ENCODE measurements around the gene TMEM119.

The TMEM119 gene

GRCh38 chr12:108611884-108612415, 14.1 kb upstream of the TMEM119 start:
- H3K9me3 ChIP-seq, result no peaks in the 10 kb centered on the region
- intact Hi-C loops (cut with DNase I; ENCODE audit: low total_unique reads), result loop anchor here (10.0 kb wide), 1 partner anchor 343 kb away; no protein-coding TSS in a partner anchor
- no peak for DNase-seq
- no peak overlapping the region for H3K4me3 ChIP-seq
- H3K27me3 ChIP-seq, result no peaks in the 10 kb centered on the region
- no peaks in the 10 kb centered on the region for H3K36me3 ChIP-seq
- H3K27ac ChIP-seq, result no peak overlapping the region
- peak; percentile 21 to 25 for TF ChIP-seq CTCF (IDR thresholded peaks at IDR 0.05)
- peaks cover 0 to 9% (median 7%) of the 10 kb centered on the region in 4 donors for H3K4me1 ChIP-seq

GRCh38 chr12:108610856-108611605, 13.1 kb upstream of the TMEM119 start:
- Histone ChIP-seq H3K36me3 (no peaks in the 10 kb centered on the region), H3K9me3 (no peaks in the 10 kb centered on the region), H3K27ac (no peak overlapping the region), H3K27me3 (no peaks in the 10 kb centered on the region), H3K4me3 (no peak overlapping the region), H3K4me1 (peaks cover 0 to 9% (median 7%) of the 10 kb centered on the region in 4 donors)
- no peak for DNase-seq
- no peak for TF ChIP-seq CTCF (IDR thresholded peaks at IDR 0.05)
- intact Hi-C loops (cut with DNase I; ENCODE audit: low total_unique reads), result loop anchor here (10.0 kb wide), 1 partner anchor 344 kb away; no protein-coding TSS in a partner anchor

GRCh38 chr12:108610336-108610815, 12.5 kb upstream of the TMEM119 start:
- no peak overlapping the region for H3K4me3 ChIP-seq
- no peaks in the 10 kb centered on the region for H3K27me3 ChIP-seq
- TF ChIP-seq CTCF (IDR thresholded peaks at IDR 0.05), result no peak
- H3K4me1 ChIP-seq, result peaks cover 0 to 9% (median 7%) of the 10 kb centered on the region in 4 donors
- no peak for DNase-seq
- no peaks in the 10 kb centered on the region for H3K36me3 ChIP-seq
- H3K9me3 ChIP-seq, result no peaks in the 10 kb centered on the region
- H3K27ac ChIP-seq, result no peak overlapping the region
- intact Hi-C loops (cut with DNase I; ENCODE audit: low total_unique reads), result loop anchor here (10.0 kb wide), 1 partner anchor 344 kb away; no protein-coding TSS in a partner anchor

- H3K27me3 ChIP-seq, result no peaks in the 10 kb centered on the region
- H3K27ac ChIP-seq, result no peak overlapping the region
- intact Hi-C loops (cut with DNase I; ENCODE audit: low total_unique reads), result loop anchor here (10.0 kb wide), 1 partner anchor 345 kb away; no protein-coding TSS in a partner anchor
- no peaks in the 10 kb centered on the region for H3K9me3 ChIP-seq
- DNase-seq, result peak; percentile 77 to 79
- H3K36me3 ChIP-seq, result no peaks in the 10 kb centered on the region
- TF ChIP-seq CTCF (IDR thresholded peaks at IDR 0.05), result no peak
- H3K4me1 ChIP-seq, result peaks cover 0 to 9% (median 7%) of the 10 kb centered on the region in 4 donors
- no peak overlapping the region for H3K4me3 ChIP-seq
Measured at GRCh38 chr12:108609537-108610335, 11.9 kb upstream of the TMEM119 start.

- Histone ChIP-seq H3K4me1 (peaks cover 0 to 9% (median 7%) of the 10 kb centered on the region in 4 donors), H3K27me3 (peaks cover 0 to 4% of the 10 kb centered on the region in 2 donors), H3K36me3 (no peaks in the 10 kb centered on the region), H3K27ac (no peak overlapping the region), H3K4me3 (no peak overlapping the region), H3K9me3 (no peaks in the 10 kb centered on the region)
- intact Hi-C loops (cut with DNase I; ENCODE audit: low total_unique reads), result no loop called here
- no peak for DNase-seq
- TF ChIP-seq CTCF (IDR thresholded peaks at IDR 0.05), result no peak
Measured at GRCh38 chr12:108608616-108609015, 10.7 kb upstream of the TMEM119 start.
